Measurements from ENCODE around the gene SPEM3. TPM values are rescaled to one million over a fixed set of nuclear protein-coding genes. Genes with fewer than 3 reads are reported as not detected.
A peak's percentile ranks its signal among the peaks of the same experiment; 100 is the strongest.

Gene SPEM3
- total and polyA plus RNA-seq, 2 of the 13 experiments (the other 11 are each of a cell fraction or from before 2014, with no cell fraction given): not detected

- TF ChIP-seq ATF2 (CRISPR knock-in tag; IDR thresholded peaks at IDR 0.05) (0 out of 2 replicates have a peak, but pooled peaks have one; percentile 14), THAP11 (CRISPR knock-in tag; IDR thresholded peaks at IDR 0.05) (peak; percentile 75), ATF7 (IDR thresholded peaks at IDR 0.05) (no peak), ATF7 (CRISPR knock-in tag; IDR thresholded peaks at IDR 0.05) (no peak), ZNF33B (CRISPR knock-in tag; IDR thresholded peaks at IDR 0.05) (no peak), MEIS1 (CRISPR knock-in tag; IDR thresholded peaks at IDR 0.05; ENCODE audit: borderline replicate concordance) (no peak; the same call in 1 of the 2 replicates), EED (CRISPR knock-in tag; IDR thresholded peaks at IDR 0.05) (0 out of 2 replicates have a peak, but pooled peaks have one; percentile 58), AGO1 (IDR thresholded peaks at IDR 0.05; ENCODE audit: low read depth, low read length, poor library complexity, severe bottlenecking) (no peak), THAP9 (CRISPR knock-in tag; IDR thresholded peaks at IDR 0.05; ENCODE audit: borderline replicate concordance) (no peak), CC2D1A (CRISPR knock-in tag; IDR thresholded peaks at IDR 0.05) (no peak)
- TF ChIP-seq, protein P1, sequence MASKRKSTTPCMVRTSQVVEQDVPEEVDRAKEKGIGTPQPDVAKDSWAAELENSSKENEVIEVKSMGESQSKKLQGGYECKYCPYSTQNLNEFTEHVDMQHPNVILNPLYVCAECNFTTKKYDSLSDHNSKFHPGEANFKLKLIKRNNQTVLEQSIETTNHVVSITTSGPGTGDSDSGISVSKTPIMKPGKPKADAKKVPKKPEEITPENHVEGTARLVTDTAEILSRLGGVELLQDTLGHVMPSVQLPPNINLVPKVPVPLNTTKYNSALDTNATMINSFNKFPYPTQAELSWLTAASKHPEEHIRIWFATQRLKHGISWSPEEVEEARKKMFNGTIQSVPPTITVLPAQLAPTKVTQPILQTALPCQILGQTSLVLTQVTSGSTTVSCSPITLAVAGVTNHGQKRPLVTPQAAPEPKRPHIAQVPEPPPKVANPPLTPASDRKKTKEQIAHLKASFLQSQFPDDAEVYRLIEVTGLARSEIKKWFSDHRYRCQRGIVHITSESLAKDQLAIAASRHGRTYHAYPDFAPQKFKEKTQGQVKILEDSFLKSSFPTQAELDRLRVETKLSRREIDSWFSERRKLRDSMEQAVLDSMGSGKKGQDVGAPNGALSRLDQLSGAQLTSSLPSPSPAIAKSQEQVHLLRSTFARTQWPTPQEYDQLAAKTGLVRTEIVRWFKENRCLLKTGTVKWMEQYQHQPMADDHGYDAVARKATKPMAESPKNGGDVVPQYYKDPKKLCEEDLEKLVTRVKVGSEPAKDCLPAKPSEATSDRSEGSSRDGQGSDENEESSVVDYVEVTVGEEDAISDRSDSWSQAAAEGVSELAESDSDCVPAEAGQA (IDR thresholded peaks at IDR 0.05; ENCODE audit: low read depth): no peak
- TF ChIP-seq, protein P1 (CRISPR knock-in tag; IDR thresholded peaks at IDR 0.05; ENCODE audit: borderline replicate concordance): no peak
- TF ChIP-seq, protein P2, sequence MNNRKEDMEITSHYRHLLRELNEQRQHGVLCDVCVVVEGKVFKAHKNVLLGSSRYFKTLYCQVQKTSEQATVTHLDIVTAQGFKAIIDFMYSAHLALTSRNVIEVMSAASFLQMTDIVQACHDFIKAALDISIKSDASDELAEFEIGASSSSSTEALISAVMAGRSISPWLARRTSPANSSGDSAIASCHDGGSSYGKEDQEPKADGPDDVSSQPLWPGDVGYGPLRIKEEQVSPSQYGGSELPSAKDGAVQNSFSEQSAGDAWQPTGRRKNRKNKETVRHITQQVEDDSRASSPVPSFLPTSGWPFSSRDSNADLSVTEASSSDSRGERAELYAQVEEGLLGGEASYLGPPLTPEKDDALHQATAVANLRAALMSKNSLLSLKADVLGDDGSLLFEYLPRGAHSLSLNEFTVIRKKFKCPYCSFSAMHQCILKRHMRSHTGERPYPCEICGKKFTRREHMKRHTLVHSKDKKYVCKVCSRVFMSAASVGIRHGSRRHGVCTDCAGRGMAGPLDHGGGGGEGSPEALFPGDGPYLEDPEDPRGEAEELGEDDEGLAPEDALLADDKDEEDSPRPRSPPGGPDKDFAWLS (CRISPR knock-in tag; IDR thresholded peaks at IDR 0.05; ENCODE audit: borderline replicate concordance): no peak
- TF ChIP-seq, protein P3, sequence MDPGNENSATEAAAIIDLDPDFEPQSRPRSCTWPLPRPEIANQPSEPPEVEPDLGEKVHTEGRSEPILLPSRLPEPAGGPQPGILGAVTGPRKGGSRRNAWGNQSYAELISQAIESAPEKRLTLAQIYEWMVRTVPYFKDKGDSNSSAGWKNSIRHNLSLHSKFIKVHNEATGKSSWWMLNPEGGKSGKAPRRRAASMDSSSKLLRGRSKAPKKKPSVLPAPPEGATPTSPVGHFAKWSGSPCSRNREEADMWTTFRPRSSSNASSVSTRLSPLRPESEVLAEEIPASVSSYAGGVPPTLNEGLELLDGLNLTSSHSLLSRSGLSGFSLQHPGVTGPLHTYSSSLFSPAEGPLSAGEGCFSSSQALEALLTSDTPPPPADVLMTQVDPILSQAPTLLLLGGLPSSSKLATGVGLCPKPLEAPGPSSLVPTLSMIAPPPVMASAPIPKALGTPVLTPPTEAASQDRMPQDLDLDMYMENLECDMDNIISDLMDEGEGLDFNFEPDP (CRISPR knock-in tag; conservative IDR thresholded peaks at IDR 0.05): no peak
These were observed 24.5 kb upstream of the SPEM3 start, which contains the start of gene TMEM256 (continued) for GRCh38 chr17:7403977-7404736.

Measured in HepG2 (cell line).